SK-N-MC (cell line): ENCODE measurements around the gene GALNTL6.
A peak's percentile ranks its signal among the peaks of the same experiment; 100 is the strongest.

Source experiments
- DNase-seq: peaks from one replicate; pipeline ENCODE4 v3.0.0-alpha.2; 2011; ENCODE audit warnings: low read depth, low spot score
- H3K27ac ChIP-seq: fragments of 200-600 bp; sonication (generic); 2 replicates; pipeline ENCODE4 v1.5.1; 2016; ENCODE audit warnings: mixed run types
- H3K36me3 ChIP-seq: fragments of 200-600 bp; sonication (generic); 2 replicates; pipeline ENCODE4 v1.6.1; 2017; ENCODE audit warnings: antibody characterized with exemption, low read length, mixed read lengths; ENCODE audit not compliant: insufficient read depth
- H3K4me3 ChIP-seq: fragments of 200-600 bp; sonication (generic); 2 replicates; pipeline ENCODE4 v1.5.1; 2016
- H3K9ac ChIP-seq: fragments of 200-600 bp; sonication (generic); 2 replicates; pipeline ENCODE4 v1.8.0; 2017; ENCODE audit warnings: mixed run types, mixed read lengths; ENCODE audit not compliant: insufficient read length
- H3K9me3 ChIP-seq: fragments of 200-600 bp; sonication (generic); 2 replicates; pipeline ENCODE4 v1.6.1; 2017; ENCODE audit warnings: low read depth, mild to moderate bottlenecking, antibody characterized with exemption, low read length, moderate library complexity, mixed read lengths
- EZH2 ChIP-seq: fragments of 200-600 bp; sonication (generic); IDR thresholded peaks from one replicate; pipeline ENCODE4 v1.6.1; 2017; ENCODE audit warnings: antibody characterized with exemption
- FOXP2 ChIP-seq: optimal IDR thresholded peaks from 2 replicates; pipeline ENCODE3; 2011; ENCODE audit warnings: mild to moderate bottlenecking, moderate library complexity; ENCODE audit not compliant: insufficient read depth; ENCODE audit errors: extremely low read length, control extremely low read depth
- POLR2AphosphoS5 ChIP-seq: IDR thresholded peaks from 2 replicates; pipeline ENCODE4 v1.6.1; 2012; ENCODE audit warnings: mild to moderate bottlenecking, low read depth, low read length, borderline replicate concordance

Gene GALNTL6

GRCh38 chr4:172555725-172556124 lies 742.5 kb downstream of the GALNTL6 start:
- Histone ChIP-seq H3K9ac (no peak overlapping the region), H3K27ac (no peak overlapping the region), H3K9me3 (no peaks in the 10 kb centered on the region), H3K36me3 (no peaks in the 10 kb centered on the region), H3K4me3 (no peak overlapping the region)
- TF ChIP-seq EZH2 (no peak), FOXP2 (no peak), POLR2AphosphoS5 (no peak)
- DNase-seq, result no peak

- DNase-seq, result peak; percentile 77
- H3K27ac ChIP-seq, result no peak overlapping the region
- H3K4me3 ChIP-seq, result peak overlapping the region; percentile 20; the same call in 1 of the 2 replicates
- no peak for TF ChIP-seq EZH2
- TF ChIP-seq POLR2AphosphoS5, result peak; percentile 33; the same call in 1 of the 2 replicates
- TF ChIP-seq FOXP2, result no peak
- H3K36me3 ChIP-seq, result no peaks in the 10 kb centered on the region
- no peak overlapping the region for H3K9ac ChIP-seq
- no peaks in the 10 kb centered on the region for H3K9me3 ChIP-seq
Measured at GRCh38 chr4:172573899-172574298, 760.7 kb downstream of the GALNTL6 start.

- Histone ChIP-seq H3K4me3 (peak overlapping the region; percentile 36; the same call in 1 of the 2 replicates), H3K27ac (no peak overlapping the region), H3K9me3 (no peaks in the 10 kb centered on the region), H3K9ac (no peak overlapping the region), H3K36me3 (no peaks in the 10 kb centered on the region)
- TF ChIP-seq POLR2AphosphoS5, result no peak
- TF ChIP-seq FOXP2, result no peak
- no peak for TF ChIP-seq EZH2
- no peak for DNase-seq
Measured at GRCh38 chr4:172578712-172579111, 765.5 kb downstream of the GALNTL6 start.

DNA sequence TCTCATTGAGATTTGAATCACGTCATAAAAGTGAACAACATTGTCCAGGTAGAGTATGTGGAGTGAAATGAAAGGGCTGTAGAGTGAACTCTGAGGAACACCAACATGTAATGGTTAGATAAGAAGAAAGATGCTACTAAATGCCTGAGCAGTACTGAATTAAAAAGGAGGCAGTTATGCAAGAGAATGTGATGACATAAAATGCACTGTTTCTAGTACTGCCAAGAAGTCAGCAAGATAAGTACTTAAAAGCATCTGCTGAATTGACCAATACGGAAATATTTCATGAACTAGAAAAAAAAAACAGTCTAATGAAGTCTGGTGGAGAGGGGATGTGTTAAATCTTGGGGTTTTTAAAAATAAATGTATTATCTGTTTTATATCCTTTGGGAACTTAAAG lies 771.6 kb downstream of the GALNTL6 start:
- H3K9me3 ChIP-seq, result no peaks in the 10 kb centered on the region
- no peaks in the 10 kb centered on the region for H3K36me3 ChIP-seq
- no peak overlapping the region for H3K4me3 ChIP-seq
- no peak overlapping the region for H3K27ac ChIP-seq
- no peak overlapping the region for H3K9ac ChIP-seq
- no peak for DNase-seq
- no peak for TF ChIP-seq POLR2AphosphoS5
- no peak for TF ChIP-seq EZH2
- TF ChIP-seq FOXP2, result no peak

- no peak for DNase-seq
- H3K36me3 ChIP-seq, result no peaks in the 10 kb centered on the region
Measured at GRCh38 chr4:172596206-172596605, 783.0 kb downstream of the GALNTL6 start.

DNA sequence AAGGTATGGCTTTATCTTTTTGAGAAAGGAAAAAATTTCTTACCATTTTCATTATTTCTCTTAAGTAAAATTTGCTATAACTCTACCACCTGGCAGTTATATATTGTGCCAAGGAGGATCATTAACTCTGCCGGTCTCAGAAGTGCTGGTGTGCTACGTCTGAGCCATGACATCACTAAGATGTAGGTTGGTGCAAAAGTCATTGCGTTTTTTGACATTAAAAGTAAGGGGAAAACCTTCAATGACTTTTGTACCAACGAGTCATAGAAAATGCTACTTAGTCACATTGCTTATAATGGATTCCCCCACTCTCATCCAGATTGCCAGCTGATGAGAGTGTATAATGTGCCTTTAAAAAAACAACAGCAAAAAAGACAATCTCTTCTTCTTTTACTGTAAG lies 786.4 kb downstream of the GALNTL6 start:
- TF ChIP-seq POLR2AphosphoS5 (no peak), EZH2 (no peak), FOXP2 (no peak)
- Histone ChIP-seq H3K9me3 (no peaks in the 10 kb centered on the region), H3K4me3 (no peak overlapping the region), H3K27ac (no peak overlapping the region), H3K9ac (no peak overlapping the region), H3K36me3 (no peaks in the 10 kb centered on the region)
- DNase-seq, result no peak

More at GRCh38 chr4:172596206-172596605, 783.0 kb downstream of the GALNTL6 start:
- no peak overlapping the region for H3K27ac ChIP-seq
- H3K9me3 ChIP-seq, result 0 out of 2 replicates have a peak, but pooled peaks cover 4% of the 10 kb centered on the region
- H3K4me3 ChIP-seq, result no peak overlapping the region
- TF ChIP-seq EZH2, result no peak
- TF ChIP-seq POLR2AphosphoS5, result no peak
- TF ChIP-seq FOXP2, result no peak
- no peak overlapping the region for H3K9ac ChIP-seq

GRCh38 chr4:172601195-172601594 lies 788.0 kb downstream of the GALNTL6 start:
- Histone ChIP-seq H3K9me3 (no peaks in the 10 kb centered on the region), H3K27ac (peak overlapping the region; percentile 44; the same call in 1 of the 2 replicates), H3K4me3 (no peak overlapping the region), H3K9ac (no peak overlapping the region), H3K36me3 (no peaks in the 10 kb centered on the region)
- no peak for TF ChIP-seq FOXP2
- TF ChIP-seq POLR2AphosphoS5, result no peak
- no peak for DNase-seq

- no peak for DNase-seq
- no peak overlapping the region for H3K27ac ChIP-seq
Measured at GRCh38 chr4:172619218-172619617, 806.0 kb downstream of the GALNTL6 start.

GRCh38 chr4:172619798-172620197 lies 806.6 kb downstream of the GALNTL6 start:
- Histone ChIP-seq H3K27ac (no peak overlapping the region), H3K4me3 (no peak overlapping the region), H3K9me3 (no peaks in the 10 kb centered on the region), H3K9ac (no peak overlapping the region), H3K36me3 (no peaks in the 10 kb centered on the region)
- no peak for TF ChIP-seq EZH2
- TF ChIP-seq POLR2AphosphoS5, result no peak
- no peak for TF ChIP-seq FOXP2
- DNase-seq, result no peak

More at GRCh38 chr4:172619218-172619617, 806.0 kb downstream of the GALNTL6 start:
- no peaks in the 10 kb centered on the region for H3K9me3 ChIP-seq
- TF ChIP-seq POLR2AphosphoS5, result no peak
- no peak for TF ChIP-seq FOXP2
- no peak for TF ChIP-seq EZH2
- no peaks in the 10 kb centered on the region for H3K36me3 ChIP-seq
- no peak overlapping the region for H3K4me3 ChIP-seq
- H3K9ac ChIP-seq, result no peak overlapping the region
